Liver (tissue), 9 donors: ENCODE data around the gene TTC22. TPM values are rescaled to one million over a fixed set of nuclear protein-coding genes. Genes with fewer than 3 reads are reported as not detected.

Experiments
- DNase-seq: peaks from one replicate; pipeline ENCODE4 v3.0.0-alpha.2; 2017; ENCODE audit warnings: low spot score
- H3K27ac ChIP-seq, 2 donors: one replicate each; pipeline ENCODE4 v1.7.0; 2013; ENCODE audit warnings: inconsistent platforms in 2 of 2, low read length in 2 of 2, control low read depth in 1 of 2, low read depth in 1 of 2, mild to moderate bottlenecking in 1 of 2
- H3K27me3 ChIP-seq, 4 donors: one replicate each; pipeline versions ENCODE4 v1.6.1 to v1.7.0; 2013; ENCODE audit warnings: low read length in 3 of 4, inconsistent platforms in 1 of 4, mild to moderate bottlenecking in 1 of 4, moderate library complexity in 1 of 4; ENCODE audit not compliant: control insufficient read depth in 4 of 4, insufficient read depth in 4 of 4
- H3K36me3 ChIP-seq, 4 donors: one replicate each; pipeline versions ENCODE4 v1.6.1 to v1.7.0; 2013; ENCODE audit warnings: low read length in 3 of 4, mild to moderate bottlenecking in 3 of 4, low read depth in 1 of 4, moderate library complexity in 1 of 4; ENCODE audit not compliant: control insufficient read depth in 4 of 4, insufficient read depth in 3 of 4
- H3K4me1 ChIP-seq, 4 donors: one replicate each; pipeline versions ENCODE4 v1.6.1 to v1.7.0; 2013; ENCODE audit warnings: low read length in 3 of 4, mild to moderate bottlenecking in 3 of 4, moderate library complexity in 1 of 4; ENCODE audit not compliant: control insufficient read depth in 4 of 4, insufficient read depth in 4 of 4
- H3K4me3 ChIP-seq, 3 donors: one replicate each; pipeline versions ENCODE4 v1.6.1 to v1.7.0; 2013; ENCODE audit warnings: low read length in 3 of 3, control low read depth in 1 of 3, low read depth in 1 of 3, mild to moderate bottlenecking in 1 of 3
- H3K9ac ChIP-seq, 2 donors: one replicate each; pipeline ENCODE4 v1.7.0; 2013; ENCODE audit warnings: low read length in 2 of 2, mild to moderate bottlenecking in 2 of 2, moderate library complexity in 2 of 2, control low read depth in 1 of 2, low read depth in 1 of 2
- H3K9me3 ChIP-seq, 4 donors: one replicate each; pipeline versions ENCODE4 v1.6.1 to v1.7.0; 2013; ENCODE audit warnings: low read length in 3 of 4; ENCODE audit not compliant: control insufficient read depth in 4 of 4
- ATF3 ChIP-seq: IDR thresholded peaks from 2 replicates; pipeline ENCODE4 v1.6.1; 2016; ENCODE audit warnings: antibody characterized with exemption
- EGR1 ChIP-seq, 2 donors: IDR thresholded peaks; 2 replicates each; pipeline ENCODE4 v1.6.1; 2016 to 2018; ENCODE audit warnings: antibody characterized with exemption in 2 of 2, low read depth in 2 of 2
- FOXA1 ChIP-seq: IDR thresholded peaks from 2 replicates; pipeline ENCODE4 v1.6.1; 2016; ENCODE audit warnings: antibody characterized with exemption
- FOXA2 ChIP-seq: IDR thresholded peaks from 2 replicates; pipeline ENCODE4 v1.6.1; 2016; ENCODE audit warnings: antibody characterized with exemption
- GABPA ChIP-seq, 2 donors: IDR thresholded peaks in 1 of 2; conservative IDR thresholded peaks in 1 of 2; 2 replicates each; pipeline ENCODE4 v1.6.1; 2016; ENCODE audit warnings: antibody characterized with exemption in 2 of 2, mild to moderate bottlenecking in 1 of 2, moderate library complexity in 1 of 2
- HNF4A ChIP-seq, 2 donors: conservative IDR thresholded peaks; 2 replicates each; pipeline ENCODE4 v1.6.1; 2016; ENCODE audit warnings: antibody characterized with exemption in 2 of 2, mild to moderate bottlenecking in 2 of 2
- HNF4G ChIP-seq: IDR thresholded peaks from 2 replicates; pipeline ENCODE4 v1.6.1; 2016; ENCODE audit warnings: antibody characterized with exemption
- JUND ChIP-seq, 2 donors: IDR thresholded peaks; 2 replicates each; pipeline ENCODE4 v1.6.1; 2016; ENCODE audit warnings: antibody characterized with exemption in 2 of 2
- MAX ChIP-seq: IDR thresholded peaks from 2 replicates; pipeline ENCODE4 v1.6.1; 2016; ENCODE audit warnings: antibody characterized with exemption
- NR2F2 ChIP-seq: IDR thresholded peaks from 2 replicates; pipeline ENCODE4 v1.6.1; 2016; ENCODE audit warnings: antibody characterized with exemption
- RAD21 ChIP-seq, 2 donors: IDR thresholded peaks; 2 replicates each; pipeline ENCODE4 v1.6.1; 2016; ENCODE audit warnings: antibody characterized with exemption in 2 of 2, mild to moderate bottlenecking in 2 of 2
- RXRA ChIP-seq, 2 donors: IDR thresholded peaks; 2 replicates each; pipeline ENCODE4 v1.6.1; 2017 to 2018; ENCODE audit warnings: antibody characterized with exemption in 2 of 2, mild to moderate bottlenecking in 1 of 2
- SP1 ChIP-seq: IDR thresholded peaks from 2 replicates; pipeline ENCODE4 v1.6.1; 2018; ENCODE audit warnings: antibody characterized with exemption, mild to moderate bottlenecking
- TAF1 ChIP-seq: conservative IDR thresholded peaks from 2 replicates; pipeline ENCODE4 v1.6.1; 2016; ENCODE audit warnings: antibody characterized with exemption, mild to moderate bottlenecking
- YY1 ChIP-seq: IDR thresholded peaks from 2 replicates; pipeline ENCODE4 v1.6.1; 2016; ENCODE audit warnings: antibody characterized with exemption, mild to moderate bottlenecking
- WGBS: extraction: QIAGEN DNeasy Blood & Tissue Kit; methylation state at CpG from one replicate; pipeline ENCODE4 v1.1.7; 2013; 5-methylcytosine and 5-hydroxymethylcytosine counted together
- polyA plus RNA-seq, 2 donors: library from polyadenylated mRNA; stranded (reverse) in 1 of 2; unstranded in 1 of 2; fragments of 200-250 nt in 1 of 2; fragments of >200 nt in 1 of 2; fragmentation: Nextera tagmentation in 1 of 2; extraction: Ambion mirVana in 1 of 2; gene quantifications; one replicate each; pipeline versions ENCODE4 v1.2.1 to v1.2.3, GENCODE V29; 2013 to 2015
- total RNA-seq, 2 donors: library from RNA; depleted of rRNA; stranded (reverse); fragments of >200 nt; gene quantifications; one replicate each; pipeline ENCODE4 v1.2.3, GENCODE V29; 2014
- TF ChIP-seq, protein P1 (sequence below): IDR thresholded peaks from 2 replicates; pipeline ENCODE4 v1.6.1; 2016; ENCODE audit warnings: antibody characterized with exemption
- TF ChIP-seq, protein P2 (sequence below): fragments of 150-350 bp; IDR thresholded peaks from 2 replicates; pipeline ENCODE4 v1.5.1; 2017; ENCODE audit warnings: improper control_type of control experiment, low read depth, low read length; ENCODE audit not compliant: missing input control
- TF ChIP-seq, protein P3 (sequence below): IDR thresholded peaks from 2 replicates; pipeline ENCODE4 v1.6.1; 2016; ENCODE audit warnings: antibody characterized with exemption, mild to moderate bottlenecking
- donor health status: healthy.
- donor health status: healthy.
- donor health status: healthy.
- donor health status: healthy.
- donor health status: healthy.

TTC22 gene
- total and polyA plus RNA-seq, 4 donors, result 0.96 to 3.5 (median 2.3) TPM

DNA sequence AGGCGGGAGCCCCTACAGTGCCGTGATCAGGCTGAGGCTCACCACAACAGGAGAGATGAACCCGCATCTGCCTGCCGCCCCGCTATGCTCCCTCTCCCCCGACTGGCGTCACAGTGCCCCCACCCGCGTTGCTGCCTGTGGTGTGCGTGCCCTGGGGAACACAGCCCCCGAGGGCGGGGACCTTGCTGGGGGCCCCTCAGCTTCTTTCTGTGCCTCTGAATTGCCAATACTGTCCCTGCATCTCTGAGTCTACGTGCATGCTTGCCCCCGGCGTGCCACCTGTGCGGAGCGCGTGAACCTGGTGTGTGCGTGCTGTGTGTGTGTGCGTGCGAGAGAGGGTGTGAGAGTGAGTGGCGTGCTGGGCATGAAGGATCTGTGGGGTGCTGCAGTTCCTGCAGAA is 47.1 kb downstream of the TTC22 start:
- Histone ChIP-seq H3K9me3 (no peaks in the 10 kb centered on the region), H3K27me3 (no peaks in the 10 kb centered on the region), H3K4me3 (no peak overlapping the region), H3K36me3 (peaks cover 0 to 18% (median 6%) of the 10 kb centered on the region in 4 donors), H3K9ac (no peak overlapping the region), H3K4me1 (no peaks in the 10 kb centered on the region), H3K27ac (no peak overlapping the region)
- TF ChIP-seq SP1, result no peak
- no peak for TF ChIP-seq NR2F2
- no peak for TF ChIP-seq FOXA1
- TF ChIP-seq HNF4A (conservative IDR thresholded peaks at IDR 0.05), result no peak
- no peak for TF ChIP-seq EGR1 (IDR thresholded peaks at IDR 0.05; ENCODE audit: low read depth in 2 of 2)
- TF ChIP-seq JUND (IDR thresholded peaks at IDR 0.05), result no peak
- TF ChIP-seq ATF3, result no peak
- TF ChIP-seq HNF4G, result no peak
- TF ChIP-seq GABPA (IDR thresholded peaks at IDR 0.05 in 1 of 2, conservative IDR thresholded peaks at IDR 0.05 in 1 of 2), result no peak
- TF ChIP-seq, protein P1, sequence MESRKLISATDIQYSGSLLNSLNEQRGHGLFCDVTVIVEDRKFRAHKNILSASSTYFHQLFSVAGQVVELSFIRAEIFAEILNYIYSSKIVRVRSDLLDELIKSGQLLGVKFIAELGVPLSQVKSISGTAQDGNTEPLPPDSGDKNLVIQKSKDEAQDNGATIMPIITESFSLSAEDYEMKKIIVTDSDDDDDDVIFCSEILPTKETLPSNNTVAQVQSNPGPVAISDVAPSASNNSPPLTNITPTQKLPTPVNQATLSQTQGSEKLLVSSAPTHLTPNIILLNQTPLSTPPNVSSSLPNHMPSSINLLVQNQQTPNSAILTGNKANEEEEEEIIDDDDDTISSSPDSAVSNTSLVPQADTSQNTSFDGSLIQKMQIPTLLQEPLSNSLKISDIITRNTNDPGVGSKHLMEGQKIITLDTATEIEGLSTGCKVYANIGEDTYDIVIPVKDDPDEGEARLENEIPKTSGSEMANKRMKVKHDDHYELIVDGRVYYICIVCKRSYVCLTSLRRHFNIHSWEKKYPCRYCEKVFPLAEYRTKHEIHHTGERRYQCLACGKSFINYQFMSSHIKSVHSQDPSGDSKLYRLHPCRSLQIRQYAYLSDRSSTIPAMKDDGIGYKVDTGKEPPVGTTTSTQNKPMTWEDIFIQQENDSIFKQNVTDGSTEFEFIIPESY, result no peak
- TF ChIP-seq, protein P2, sequence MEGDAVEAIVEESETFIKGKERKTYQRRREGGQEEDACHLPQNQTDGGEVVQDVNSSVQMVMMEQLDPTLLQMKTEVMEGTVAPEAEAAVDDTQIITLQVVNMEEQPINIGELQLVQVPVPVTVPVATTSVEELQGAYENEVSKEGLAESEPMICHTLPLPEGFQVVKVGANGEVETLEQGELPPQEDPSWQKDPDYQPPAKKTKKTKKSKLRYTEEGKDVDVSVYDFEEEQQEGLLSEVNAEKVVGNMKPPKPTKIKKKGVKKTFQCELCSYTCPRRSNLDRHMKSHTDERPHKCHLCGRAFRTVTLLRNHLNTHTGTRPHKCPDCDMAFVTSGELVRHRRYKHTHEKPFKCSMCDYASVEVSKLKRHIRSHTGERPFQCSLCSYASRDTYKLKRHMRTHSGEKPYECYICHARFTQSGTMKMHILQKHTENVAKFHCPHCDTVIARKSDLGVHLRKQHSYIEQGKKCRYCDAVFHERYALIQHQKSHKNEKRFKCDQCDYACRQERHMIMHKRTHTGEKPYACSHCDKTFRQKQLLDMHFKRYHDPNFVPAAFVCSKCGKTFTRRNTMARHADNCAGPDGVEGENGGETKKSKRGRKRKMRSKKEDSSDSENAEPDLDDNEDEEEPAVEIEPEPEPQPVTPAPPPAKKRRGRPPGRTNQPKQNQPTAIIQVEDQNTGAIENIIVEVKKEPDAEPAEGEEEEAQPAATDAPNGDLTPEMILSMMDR, result no peak
- TF ChIP-seq RXRA (IDR thresholded peaks at IDR 0.05), result no peak
- 96% methylated on average over 22 of the region's 22 CpGs for WGBS
- no peak for DNase-seq

- TF ChIP-seq ATF3 (no peak), FOXA1 (no peak), HNF4G (no peak), FOXA2 (no peak), EGR1 (IDR thresholded peaks at IDR 0.05; ENCODE audit: low read depth in 2 of 2) (no peak), RAD21 (IDR thresholded peaks at IDR 0.05) (no peak), YY1 (no peak), HNF4A (conservative IDR thresholded peaks at IDR 0.05) (no peak), SP1 (no peak), NR2F2 (no peak), TAF1 (no peak), JUND (IDR thresholded peaks at IDR 0.05) (no peak), GABPA (IDR thresholded peaks at IDR 0.05 in 1 of 2, conservative IDR thresholded peaks at IDR 0.05 in 1 of 2) (no peak), RXRA (IDR thresholded peaks at IDR 0.05) (no peak), MAX (no peak)
- TF ChIP-seq, protein P2, result no peak
- TF ChIP-seq, protein P3, sequence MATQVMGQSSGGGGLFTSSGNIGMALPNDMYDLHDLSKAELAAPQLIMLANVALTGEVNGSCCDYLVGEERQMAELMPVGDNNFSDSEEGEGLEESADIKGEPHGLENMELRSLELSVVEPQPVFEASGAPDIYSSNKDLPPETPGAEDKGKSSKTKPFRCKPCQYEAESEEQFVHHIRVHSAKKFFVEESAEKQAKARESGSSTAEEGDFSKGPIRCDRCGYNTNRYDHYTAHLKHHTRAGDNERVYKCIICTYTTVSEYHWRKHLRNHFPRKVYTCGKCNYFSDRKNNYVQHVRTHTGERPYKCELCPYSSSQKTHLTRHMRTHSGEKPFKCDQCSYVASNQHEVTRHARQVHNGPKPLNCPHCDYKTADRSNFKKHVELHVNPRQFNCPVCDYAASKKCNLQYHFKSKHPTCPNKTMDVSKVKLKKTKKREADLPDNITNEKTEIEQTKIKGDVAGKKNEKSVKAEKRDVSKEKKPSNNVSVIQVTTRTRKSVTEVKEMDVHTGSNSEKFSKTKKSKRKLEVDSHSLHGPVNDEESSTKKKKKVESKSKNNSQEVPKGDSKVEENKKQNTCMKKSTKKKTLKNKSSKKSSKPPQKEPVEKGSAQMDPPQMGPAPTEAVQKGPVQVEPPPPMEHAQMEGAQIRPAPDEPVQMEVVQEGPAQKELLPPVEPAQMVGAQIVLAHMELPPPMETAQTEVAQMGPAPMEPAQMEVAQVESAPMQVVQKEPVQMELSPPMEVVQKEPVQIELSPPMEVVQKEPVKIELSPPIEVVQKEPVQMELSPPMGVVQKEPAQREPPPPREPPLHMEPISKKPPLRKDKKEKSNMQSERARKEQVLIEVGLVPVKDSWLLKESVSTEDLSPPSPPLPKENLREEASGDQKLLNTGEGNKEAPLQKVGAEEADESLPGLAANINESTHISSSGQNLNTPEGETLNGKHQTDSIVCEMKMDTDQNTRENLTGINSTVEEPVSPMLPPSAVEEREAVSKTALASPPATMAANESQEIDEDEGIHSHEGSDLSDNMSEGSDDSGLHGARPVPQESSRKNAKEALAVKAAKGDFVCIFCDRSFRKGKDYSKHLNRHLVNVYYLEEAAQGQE, result no peak
- TF ChIP-seq, protein P1, result no peak
- DNase-seq, result no peak
- Histone ChIP-seq H3K27me3 (no peaks in the 10 kb centered on the region), H3K27ac (no peak overlapping the region), H3K9ac (no peak overlapping the region), H3K9me3 (no peaks in the 10 kb centered on the region), H3K4me3 (no peak overlapping the region), H3K36me3 (peaks cover 0 to 4% (median 0%) of the 10 kb centered on the region in 4 donors), H3K4me1 (no peaks in the 10 kb centered on the region)
- WGBS, result 85% methylated on average over 4 of the region's 4 CpGs
Observed at GRCh38 chr1:54751426-54751825, 49.7 kb downstream of the TTC22 start.
